Vagina (tissue), 2 donors: ENCODE measurements around the gene ARMH2.
A peak's percentile ranks its signal among the peaks of the same experiment; 100 is the strongest.

Experiments used
- CTCF ChIP-seq, 3 experiments: fragments of 450-650 bp in 2 of 3; fragments of 200-600 bp in 1 of 3; sonication (generic) in 1 of 3; IDR thresholded peaks; one replicate each; pipeline ENCODE4 v1.5.1; 2017 to 2019; ENCODE audit warnings: antibody characterized with exemption in 3 of 3, mild to moderate bottlenecking in 2 of 3, moderate library complexity in 2 of 3
- POLR2A ChIP-seq, 2 donors: fragments of 450-650 bp; IDR thresholded peaks; one replicate each; pipeline ENCODE4 v1.6.1; 2017; ENCODE audit warnings: antibody characterized with exemption in 2 of 2, mild to moderate bottlenecking in 2 of 2, moderate library complexity in 2 of 2
- POLR2AphosphoS5 ChIP-seq, 2 donors: sonication (generic); formaldehyde crosslinking; IDR thresholded peaks; one replicate each; pipeline ENCODE4 v1.9.0; 2017; ENCODE audit warnings: antibody characterized with exemption in 2 of 2, mild to moderate bottlenecking in 2 of 2, low read depth in 1 of 2; ENCODE audit not compliant: insufficient read depth in 1 of 2

GRCh38 chr6:24774696-24775519 lies 23.8 kb downstream of the ARMH2 start, which contains the start of gene GMNN:
- peak; percentile 64 to 97 for TF ChIP-seq POLR2AphosphoS5 (IDR thresholded peaks at IDR 0.05; ENCODE audit: insufficient read depth in 1 of 2, low read depth in 1 of 2)
- TF ChIP-seq CTCF (IDR thresholded peaks at IDR 0.05), result no peak
- peak in 1 of 2 donors; percentile 34 for TF ChIP-seq POLR2A (IDR thresholded peaks at IDR 0.05)
